ENCODE measurements around the gene IL18BP. TPM values are rescaled to one million over a fixed set of nuclear protein-coding genes. Genes with fewer than 3 reads are reported as not detected.

The IL18BP gene
- total RNA-seq, 1 experiment from 2014 or later: 17.9 TPM

DNA sequence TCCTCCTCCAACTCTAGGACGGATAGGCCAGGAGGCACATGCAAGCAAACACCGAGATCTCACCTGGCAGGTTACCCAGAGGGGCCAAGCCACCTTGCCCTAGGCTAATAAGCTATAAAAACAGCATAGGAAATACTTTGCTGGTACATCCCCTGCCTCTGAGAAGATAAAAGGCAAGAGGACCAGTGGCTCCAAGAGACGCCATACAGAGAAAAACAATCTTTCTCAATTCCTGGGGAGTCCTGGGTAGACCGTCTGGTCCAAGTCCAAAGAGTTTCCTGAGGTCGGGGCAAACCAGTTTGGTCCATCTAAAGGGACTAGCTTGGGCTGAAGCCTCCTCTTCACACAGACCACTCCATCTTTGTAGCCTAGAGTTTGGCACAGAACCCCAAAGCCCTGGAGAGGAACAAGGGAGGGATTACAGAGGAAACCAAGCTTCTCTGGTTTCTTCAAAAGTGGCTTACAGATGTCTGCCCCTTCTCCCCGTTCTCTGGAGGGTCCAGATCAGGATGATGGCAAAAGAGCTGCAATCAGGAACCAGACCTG, 41.2 kb downstream of the IL18BP start:
- peak overlapping the region; percentile 73 for H3K4me2 ChIP-seq
- peaks cover 88% of the 10 kb centered on the region for H3K79me2 ChIP-seq (ENCODE audit: low read depth)
- BruUV-seq (replicated peaks): no TSS peak
- no peaks in the 10 kb centered on the region for H3K9me2 ChIP-seq (ENCODE audit: insufficient read depth)
- no peaks in the 10 kb centered on the region for H3K27me3 ChIP-seq (ENCODE audit: insufficient read depth, low read depth)
- H3K4me3 ChIP-seq: peak overlapping the region; percentile 51; the same call in 1 of the 2 replicates
- H3K36me3 ChIP-seq (ENCODE audit: low read depth): no peaks in the 10 kb centered on the region
- TF ChIP-seq, protein P1, sequence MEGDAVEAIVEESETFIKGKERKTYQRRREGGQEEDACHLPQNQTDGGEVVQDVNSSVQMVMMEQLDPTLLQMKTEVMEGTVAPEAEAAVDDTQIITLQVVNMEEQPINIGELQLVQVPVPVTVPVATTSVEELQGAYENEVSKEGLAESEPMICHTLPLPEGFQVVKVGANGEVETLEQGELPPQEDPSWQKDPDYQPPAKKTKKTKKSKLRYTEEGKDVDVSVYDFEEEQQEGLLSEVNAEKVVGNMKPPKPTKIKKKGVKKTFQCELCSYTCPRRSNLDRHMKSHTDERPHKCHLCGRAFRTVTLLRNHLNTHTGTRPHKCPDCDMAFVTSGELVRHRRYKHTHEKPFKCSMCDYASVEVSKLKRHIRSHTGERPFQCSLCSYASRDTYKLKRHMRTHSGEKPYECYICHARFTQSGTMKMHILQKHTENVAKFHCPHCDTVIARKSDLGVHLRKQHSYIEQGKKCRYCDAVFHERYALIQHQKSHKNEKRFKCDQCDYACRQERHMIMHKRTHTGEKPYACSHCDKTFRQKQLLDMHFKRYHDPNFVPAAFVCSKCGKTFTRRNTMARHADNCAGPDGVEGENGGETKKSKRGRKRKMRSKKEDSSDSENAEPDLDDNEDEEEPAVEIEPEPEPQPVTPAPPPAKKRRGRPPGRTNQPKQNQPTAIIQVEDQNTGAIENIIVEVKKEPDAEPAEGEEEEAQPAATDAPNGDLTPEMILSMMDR (conservative IDR thresholded peaks at IDR 0.05): no peak
- no peak for TF ChIP-seq EZH2 (IDR thresholded peaks at IDR 0.05; ENCODE audit: low read depth)
- POLR2A ChIA-PET (ENCODE audit: unreplicated experiment): interaction anchor here (0.5 to 0.7 kb wide), 5 partner anchors 21 to 1248 kb away, joined by 3 to 6 read pairs (median 4); no protein-coding TSS in a partner anchor
- H3F3A ChIP-seq (ENCODE audit: insufficient read depth, low read depth): peaks cover 22% of the 10 kb centered on the region; the same call in 1 of the 2 replicates
- no peak overlapping the region for H3K27ac ChIP-seq
- intact Hi-C loops (cut with micrococcal nuclease; ENCODE audit: unreplicated experiment): no loop called here
- H2AFZ ChIP-seq: no peak overlapping the region
- peaks cover 19% of the 10 kb centered on the region; the same call in 1 of the 2 replicates for H4K20me1 ChIP-seq (ENCODE audit: insufficient read depth)
- CTCF ChIA-PET: interaction anchor here (0.7 to 1.9 kb wide), 4 partner anchors 15 to 116 kb away, joined by 3 to 5 read pairs (median 4); no protein-coding TSS in a partner anchor
- peaks cover 12% of the 10 kb centered on the region for H3K4me1 ChIP-seq (replicated peaks; ENCODE audit: insufficient read depth)
- H3K9me3 ChIP-seq (ENCODE audit: insufficient read depth, low read depth): no peaks in the 10 kb centered on the region
- peak in 1 of 2 experiments; percentile 15 for DNase-seq

DNA sequence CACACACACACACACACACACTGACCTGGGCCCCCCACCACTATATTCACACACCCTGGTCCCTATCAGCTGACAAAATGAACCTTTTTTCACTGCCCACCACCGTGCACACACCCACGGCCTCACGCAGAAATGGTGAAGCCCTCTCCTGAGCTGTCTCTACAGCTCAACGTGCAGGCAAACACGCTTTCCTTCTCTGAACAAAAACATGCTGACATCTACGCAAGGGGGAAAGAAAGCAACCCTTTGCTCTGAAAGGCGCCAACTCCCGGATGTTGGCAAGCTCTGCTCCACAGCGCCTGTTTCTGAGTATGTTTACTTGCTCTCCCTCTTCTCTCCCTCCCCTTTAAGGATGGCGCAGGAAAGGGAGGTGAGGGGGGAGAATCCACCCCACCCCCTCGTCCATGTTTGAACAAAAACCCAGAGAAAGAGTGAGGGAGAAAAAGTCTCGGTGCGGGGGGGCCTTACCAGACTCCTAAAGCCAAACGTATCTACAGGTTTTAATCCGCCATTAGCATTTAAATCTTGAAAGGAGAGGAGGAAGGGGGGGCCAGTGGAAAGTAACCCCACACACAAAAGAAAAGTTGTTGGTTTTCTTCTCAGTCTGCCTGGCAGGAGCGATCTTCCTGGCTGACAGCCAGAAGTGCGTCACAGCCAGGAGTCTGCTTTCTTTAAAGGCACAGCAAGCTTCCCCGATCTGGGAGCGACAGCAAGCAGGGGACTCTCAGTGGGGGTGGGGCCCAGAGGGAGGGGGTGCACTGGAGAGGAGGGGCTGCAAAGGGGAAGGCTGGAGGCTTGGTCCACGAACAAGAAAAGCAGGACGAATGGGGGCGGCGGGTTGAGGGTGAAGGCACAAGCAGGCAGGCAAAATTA, 42.0 kb downstream of the IL18BP start:
- Histone ChIP-seq H3K4me2 (peak overlapping the region; percentile 73), H4K20me1 (ENCODE audit: insufficient read depth) (peaks cover 25% of the 10 kb centered on the region; the same call in 1 of the 2 replicates), H3F3A (ENCODE audit: insufficient read depth, low read depth) (peaks cover 22% of the 10 kb centered on the region; the same call in 1 of the 2 replicates), H2AFZ (peak overlapping the region; percentile 10; the same call in 1 of the 2 replicates), H3K27me3 (ENCODE audit: insufficient read depth, low read depth) (no peaks in the 10 kb centered on the region), H3K36me3 (ENCODE audit: low read depth) (no peaks in the 10 kb centered on the region), H3K79me2 (ENCODE audit: low read depth) (peaks cover 89% of the 10 kb centered on the region), H3K9me3 (ENCODE audit: insufficient read depth, low read depth) (no peaks in the 10 kb centered on the region), H3K4me3 (peak overlapping the region; percentile 51), H3K27ac (peak overlapping the region; percentile 32), H3K9me2 (ENCODE audit: insufficient read depth) (no peaks in the 10 kb centered on the region), H3K4me1 (replicated peaks; ENCODE audit: insufficient read depth) (peaks cover 12% of the 10 kb centered on the region)
- no peak for TF ChIP-seq EZH2 (IDR thresholded peaks at IDR 0.05; ENCODE audit: low read depth)
- TF ChIP-seq, protein P1 (conservative IDR thresholded peaks at IDR 0.05): no peak
- BruUV-seq (replicated peaks): TSS peak; percentile 56
- POLR2A ChIA-PET (ENCODE audit: unreplicated experiment): interaction anchor here (0.6 to 0.7 kb wide), 4 partner anchors 32 to 1839 kb away, joined by 3 to 6 read pairs (median 4); no protein-coding TSS in a partner anchor
- peak; percentile 78 to 90 for DNase-seq
- intact Hi-C loops (cut with micrococcal nuclease; ENCODE audit: unreplicated experiment): loop anchor here (1.0 kb wide), 4 partner anchors 30 to 183 kb away; partner anchors contain the start of genes ANAPC15, LRRC51 and NUMA1
- CTCF ChIA-PET: interaction anchor here (1.0 to 1.9 kb wide), 3 partner anchors 16 to 64 kb away, joined by 3 to 5 read pairs (median 4); no protein-coding TSS in a partner anchor

DNA sequence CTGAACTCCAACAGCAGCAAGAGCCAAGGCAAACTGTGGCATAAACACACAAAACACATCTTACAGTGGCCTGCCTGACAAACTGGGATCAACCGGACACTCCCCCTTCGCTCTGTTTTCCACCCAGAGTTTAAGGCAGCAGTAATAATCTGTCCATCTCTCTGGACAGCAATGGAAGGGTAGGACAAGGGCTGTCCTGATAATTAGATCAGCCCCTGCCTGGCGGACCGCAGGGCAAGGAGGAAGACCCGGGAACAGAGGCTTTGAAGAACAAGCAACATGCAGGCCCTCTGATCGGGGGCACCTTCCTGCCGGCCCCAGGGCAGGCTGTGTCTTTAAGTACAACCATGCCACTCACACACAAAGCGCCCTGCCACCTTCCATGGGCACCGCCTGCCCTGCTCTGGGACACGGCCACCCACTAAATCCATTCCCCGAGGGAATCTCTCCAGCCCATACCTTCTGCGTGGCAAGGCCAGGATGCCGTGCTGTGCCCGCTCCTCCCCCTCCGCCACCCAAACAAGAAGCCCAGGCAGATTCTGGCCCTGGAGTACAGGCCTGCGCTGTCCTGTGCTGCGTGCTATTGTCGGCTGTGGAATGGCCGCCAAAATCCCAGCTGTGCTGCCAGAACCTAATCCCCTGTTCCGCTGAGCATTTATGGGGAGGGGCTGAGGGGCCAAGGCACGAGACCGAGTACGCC, 42.8 kb downstream of the IL18BP start:
- H2AFZ ChIP-seq: no peak overlapping the region
- H3K79me2 ChIP-seq (ENCODE audit: low read depth): peaks cover 83% of the 10 kb centered on the region
- no peaks in the 10 kb centered on the region for H3K9me2 ChIP-seq (ENCODE audit: insufficient read depth)
- H3K36me3 ChIP-seq (ENCODE audit: low read depth): no peaks in the 10 kb centered on the region
- H3K4me1 ChIP-seq (replicated peaks; ENCODE audit: insufficient read depth): peaks cover 12% of the 10 kb centered on the region
- CTCF ChIA-PET: no interaction called here
- peak overlapping the region; percentile 32 for H3K27ac ChIP-seq
- BruUV-seq (replicated peaks): no TSS peak
- no peaks in the 10 kb centered on the region for H3K27me3 ChIP-seq (ENCODE audit: insufficient read depth, low read depth)
- H3K4me2 ChIP-seq: peak overlapping the region; percentile 73
- DNase-seq: peak in 1 of 2 experiments; percentile 66
- no peak for TF ChIP-seq EZH2 (IDR thresholded peaks at IDR 0.05; ENCODE audit: low read depth)
- TF ChIP-seq, protein P1 (conservative IDR thresholded peaks at IDR 0.05): no peak
- intact Hi-C loops (cut with micrococcal nuclease; ENCODE audit: unreplicated experiment): loop anchor here (1.0 kb wide), 4 partner anchors 29 to 182 kb away; partner anchors contain the start of genes ANAPC15, LRRC51 and NUMA1
- peaks cover 25% of the 10 kb centered on the region; the same call in 1 of the 2 replicates for H4K20me1 ChIP-seq (ENCODE audit: insufficient read depth)
- H3K9me3 ChIP-seq (ENCODE audit: insufficient read depth, low read depth): no peaks in the 10 kb centered on the region
- peak overlapping the region; percentile 51; the same call in 1 of the 2 replicates for H3K4me3 ChIP-seq
- H3F3A ChIP-seq (ENCODE audit: insufficient read depth, low read depth): peaks cover 22% of the 10 kb centered on the region; the same call in 1 of the 2 replicates
- POLR2A ChIA-PET (ENCODE audit: unreplicated experiment): no interaction called here
